ENCODE data around the gene NFATC1.

The NFATC1 gene

GRCh38 chr18:79384834-79385233 is 10.9 kb upstream of the NFATC1 start:
- Histone ChIP-seq H3F3A (ENCODE audit: insufficient read depth, low read length) (no peaks in the 10 kb centered on the region), H3K36me3 (ENCODE audit: insufficient read depth, low read length) (no peaks in the 10 kb centered on the region), H2AFZ (ENCODE audit: low read length) (no peak overlapping the region), H3K4me3 (ENCODE audit: low read depth, low read length, poor library complexity, severe bottlenecking) (no peak overlapping the region), H3K9me3 (ENCODE audit: low read length) (no peaks in the 10 kb centered on the region), H3K4me1 (ENCODE audit: insufficient read depth, low read length, severe bottlenecking) (no peaks in the 10 kb centered on the region), H3K27ac (ENCODE audit: low read depth, low read length, poor library complexity, severe bottlenecking) (no peak overlapping the region), H3K27me3 (ENCODE audit: insufficient read depth, low read length) (peaks cover 8% of the 10 kb centered on the region; the same call in 1 of the 2 replicates), H3K4me2 (ENCODE audit: low read length) (no peak overlapping the region), H3K79me2 (ENCODE audit: insufficient read depth, low read length) (no peaks in the 10 kb centered on the region), H4K20me1 (ENCODE audit: insufficient read depth, low read length) (no peaks in the 10 kb centered on the region), H3K9ac (ENCODE audit: low read length) (no peak overlapping the region), H3K9me2 (ENCODE audit: low read depth, low read length) (no peaks in the 10 kb centered on the region)
- TF ChIP-seq CTCF (IDR thresholded peaks at IDR 0.05; ENCODE audit: low read length) (no peak), EZH2 (IDR thresholded peaks at IDR 0.05; ENCODE audit: borderline replicate concordance, low read length) (no peak)

GRCh38 chr18:79385326-79385707 is 10.4 kb upstream of the NFATC1 start:
- no peaks in the 10 kb centered on the region for H3K36me3 ChIP-seq (ENCODE audit: insufficient read depth, low read length)
- no peaks in the 10 kb centered on the region for H3K4me1 ChIP-seq (ENCODE audit: insufficient read depth, low read length, severe bottlenecking)
- no peaks in the 10 kb centered on the region for H3F3A ChIP-seq (ENCODE audit: insufficient read depth, low read length)
- no peak for TF ChIP-seq CTCF (IDR thresholded peaks at IDR 0.05; ENCODE audit: low read length)
- TF ChIP-seq EZH2 (IDR thresholded peaks at IDR 0.05; ENCODE audit: borderline replicate concordance, low read length) = no peak
- H4K20me1 ChIP-seq (ENCODE audit: insufficient read depth, low read length) = no peaks in the 10 kb centered on the region
- no peak overlapping the region for H3K4me3 ChIP-seq (ENCODE audit: low read depth, low read length, poor library complexity, severe bottlenecking)
- H3K4me2 ChIP-seq (ENCODE audit: low read length) = no peak overlapping the region
- H2AFZ ChIP-seq (ENCODE audit: low read length) = no peak overlapping the region
- no peaks in the 10 kb centered on the region for H3K79me2 ChIP-seq (ENCODE audit: insufficient read depth, low read length)
- no peaks in the 10 kb centered on the region for H3K9me3 ChIP-seq (ENCODE audit: low read length)
- H3K27ac ChIP-seq (ENCODE audit: low read depth, low read length, poor library complexity, severe bottlenecking) = no peak overlapping the region
- H3K9ac ChIP-seq (ENCODE audit: low read length) = no peak overlapping the region
- peaks cover 8% of the 10 kb centered on the region; the same call in 1 of the 2 replicates for H3K27me3 ChIP-seq (ENCODE audit: insufficient read depth, low read length)
- H3K9me2 ChIP-seq (ENCODE audit: low read depth, low read length) = no peaks in the 10 kb centered on the region

GRCh38 chr18:79385708-79386341 is 9.9 kb upstream of the NFATC1 start:
- H3K9me3 ChIP-seq (ENCODE audit: low read length) = no peaks in the 10 kb centered on the region
- TF ChIP-seq CTCF (IDR thresholded peaks at IDR 0.05; ENCODE audit: low read length) = no peak
- no peak for TF ChIP-seq EZH2 (IDR thresholded peaks at IDR 0.05; ENCODE audit: borderline replicate concordance, low read length)
- H3K36me3 ChIP-seq (ENCODE audit: insufficient read depth, low read length) = no peaks in the 10 kb centered on the region
- no peaks in the 10 kb centered on the region for H3F3A ChIP-seq (ENCODE audit: insufficient read depth, low read length)
- no peaks in the 10 kb centered on the region for H3K9me2 ChIP-seq (ENCODE audit: low read depth, low read length)
- no peak overlapping the region for H2AFZ ChIP-seq (ENCODE audit: low read length)
- H3K4me1 ChIP-seq (ENCODE audit: insufficient read depth, low read length, severe bottlenecking) = no peaks in the 10 kb centered on the region
- H4K20me1 ChIP-seq (ENCODE audit: insufficient read depth, low read length) = no peaks in the 10 kb centered on the region
- H3K27ac ChIP-seq (ENCODE audit: low read depth, low read length, poor library complexity, severe bottlenecking) = no peak overlapping the region
- H3K79me2 ChIP-seq (ENCODE audit: insufficient read depth, low read length) = no peaks in the 10 kb centered on the region
- H3K4me3 ChIP-seq (ENCODE audit: low read depth, low read length, poor library complexity, severe bottlenecking) = no peak overlapping the region
- no peak overlapping the region for H3K4me2 ChIP-seq (ENCODE audit: low read length)
- H3K27me3 ChIP-seq (ENCODE audit: insufficient read depth, low read length) = peaks cover 8% of the 10 kb centered on the region; the same call in 1 of the 2 replicates
- H3K9ac ChIP-seq (ENCODE audit: low read length) = no peak overlapping the region
